Tibial nerve (tissue), 4 donors: Measurements from ENCODE around the gene SGPL1.

Experiments used
- CTCF ChIP-seq, 5 experiments: fragments of 200-600 bp in 3 of 5; fragments of 450-650 bp in 2 of 5; sonication (generic) in 3 of 5; IDR thresholded peaks; one replicate each; pipeline ENCODE4 v1.5.1; 2016 to 2019; ENCODE audit warnings: antibody characterized with exemption in 5 of 5, mild to moderate bottlenecking in 3 of 5, moderate library complexity in 2 of 5
- EP300 ChIP-seq, 2 donors: sonication (generic); formaldehyde crosslinking; IDR thresholded peaks; one replicate each; pipeline ENCODE4 v1.6.1; 2017; ENCODE audit warnings: antibody characterized with exemption in 2 of 2, mild to moderate bottlenecking in 1 of 2

GRCh38 chr10:70930263-70931000 lies 114.7 kb downstream of the SGPL1 start:
- TF ChIP-seq CTCF (IDR thresholded peaks at IDR 0.05) (no peak), EP300 (IDR thresholded peaks at IDR 0.05) (no peak)
